Activated CD8-positive, alpha-beta memory T cell treated with anti-CD3 and anti-CD28 coated beads, Interleukin-2, amount 50 U/mL, for 24 hours (primary cell): ENCODE measurements around the gene LRP2.
"Not testable (repeated sequence)": the region's sequence is repeated elsewhere in the genome, so short reads cannot be mapped to it uniquely, and the experiment has no call there.

Source experiments
- DNase-seq: peaks from one replicate; pipeline ENCODE4 v3.0.0-alpha.2; 2020; ENCODE audit errors: extremely low read depth

The LRP2 gene

GRCh38 chr2:169348321-169349024 lies 13.9 kb downstream of the LRP2 start:
- no peak for DNase-seq

- DNase-seq = no peak
Observed at GRCh38 chr2:169345486-169346437, 16.6 kb downstream of the LRP2 start.

GRCh38 chr2:169344736-169345485 lies 17.4 kb downstream of the LRP2 start:
- no peak for DNase-seq

- no peak for DNase-seq
Observed at GRCh38 chr2:169343202-169343601, 19.1 kb downstream of the LRP2 start.

GRCh38 chr2:169339657-169340056 lies 22.7 kb downstream of the LRP2 start:
- DNase-seq = no peak

GRCh38 chr2:169336695-169337094 lies 25.6 kb downstream of the LRP2 start:
- no peak for DNase-seq

GRCh38 chr2:169330555-169331198 lies 31.7 kb downstream of the LRP2 start:
- no peak for DNase-seq

GRCh38 chr2:169329688-169330554 lies 32.4 kb downstream of the LRP2 start:
- no peak for DNase-seq

GRCh38 chr2:169328785-169329184 lies 33.5 kb downstream of the LRP2 start:
- no peak for DNase-seq

GRCh38 chr2:169327837-169328236 lies 34.5 kb downstream of the LRP2 start:
- DNase-seq = not testable (repeated sequence)

GRCh38 chr2:169325886-169326285 lies 36.4 kb downstream of the LRP2 start:
- DNase-seq = not testable (repeated sequence)

- DNase-seq = no peak
Observed at GRCh38 chr2:169324581-169325260, 37.6 kb downstream of the LRP2 start.

GRCh38 chr2:169323841-169324240 lies 38.5 kb downstream of the LRP2 start:
- no peak for DNase-seq

GRCh38 chr2:169320561-169320960 lies 41.8 kb downstream of the LRP2 start:
- no peak for DNase-seq

- no peak for DNase-seq
Observed at GRCh38 chr2:169315357-169315756, 47.0 kb downstream of the LRP2 start.

GRCh38 chr2:169308349-169308748 lies 54.0 kb downstream of the LRP2 start:
- DNase-seq = not testable (repeated sequence)

- DNase-seq = not testable (repeated sequence)
Observed at GRCh38 chr2:169304689-169305088, 57.6 kb downstream of the LRP2 start.

- DNase-seq = no peak
Observed at GRCh38 chr2:169303579-169304305, 58.6 kb downstream of the LRP2 start.

GRCh38 chr2:169302364-169302763 lies 60.0 kb downstream of the LRP2 start:
- DNase-seq = no peak
